Fibroblast of lung (primary cell): ENCODE data around the gene MLKL.

ENCODE experiments used
- CTCF ChIP-seq, 2 donors: IDR thresholded peaks in 1 of 2; conservative IDR thresholded peaks in 1 of 2; 1 replicate in 1 of 2; 2 replicates in 1 of 2; pipeline ENCODE4 v1.5.1; 2011 to 2012; ENCODE audit warnings: low read length in 2 of 2, control low read depth in 1 of 2, inconsistent platforms in 1 of 2, low read depth in 1 of 2, mild to moderate bottlenecking in 1 of 2
- EZH2 ChIP-seq: IDR thresholded peaks from 2 replicates; pipeline ENCODE4 v1.5.1; 2012; ENCODE audit warnings: low read length, control low read depth, mild to moderate bottlenecking; ENCODE audit errors: missing control alignments

GRCh38 chr16:74654536-74655050 lies 46.1 kb downstream of the MLKL start:
- no peak for TF ChIP-seq CTCF (conservative IDR thresholded peaks at IDR 0.05 in 1 of 2, IDR thresholded peaks at IDR 0.05 in 1 of 2; ENCODE audit: low read depth in 1 of 2, low read length in 2 of 2)
- no peak for TF ChIP-seq EZH2
